HepG2 (cell line): Measurements from ENCODE around the gene FBXW4. TPM values are rescaled to one million over a fixed set of nuclear protein-coding genes. Genes with fewer than 3 reads are reported as not detected.

Experiments used
- DNMT1 ChIP-seq: sonication (generic); formaldehyde crosslinking; IDR thresholded peaks from 2 replicates; pipeline ENCODE4 v1.5.1; 2020; ENCODE audit warnings: mild to moderate bottlenecking, missing genetic modification reagents
- HNRNPL ChIP-seq: fragments of 200-400 bp; formaldehyde crosslinking; IDR thresholded peaks from 2 replicates; pipeline ENCODE4 v1.6.1; 2017; ENCODE audit warnings: mild to moderate bottlenecking, low read depth, low read length
- MAFF ChIP-seq: IDR thresholded peaks from 2 replicates; pipeline ENCODE4 v1.6.1; 2011; ENCODE audit warnings: low read depth, low read length, improper control_type of control experiment
- PAX8 ChIP-seq: sonication (generic); formaldehyde crosslinking; IDR thresholded peaks from 2 replicates; pipeline ENCODE4 v1.8.0; 2022; ENCODE audit warnings: mild to moderate bottlenecking, missing genetic modification reagents, borderline replicate concordance
- RAD21 ChIP-seq: fragments of 450-650 bp; formaldehyde crosslinking; IDR thresholded peaks from 2 replicates; pipeline ENCODE4 v1.5.0; 2020; ENCODE audit warnings: mild to moderate bottlenecking
- SMC3 ChIP-seq: IDR thresholded peaks from 2 replicates; pipeline ENCODE4 v1.6.1; 2011; ENCODE audit warnings: low read length, improper control_type of control experiment
- STAG1 ChIP-seq: sonication (generic); formaldehyde crosslinking; IDR thresholded peaks from 2 replicates; pipeline ENCODE4 v1.4.0; 2020; ENCODE audit warnings: missing genetic modification reagents
- ZFP62 ChIP-seq: sonication (generic); formaldehyde crosslinking; IDR thresholded peaks from 2 replicates; pipeline ENCODE4 v1.4.0; 2020; ENCODE audit warnings: missing genetic modification reagents
- ZMYM4 ChIP-seq: sonication (generic); formaldehyde crosslinking; IDR thresholded peaks from 2 replicates; pipeline ENCODE4 v1.8.1; 2023; ENCODE audit warnings: mild to moderate bottlenecking, missing genetic modification reagents
- ZNF124 ChIP-seq: sonication (generic); formaldehyde crosslinking; IDR thresholded peaks from 2 replicates; pipeline ENCODE4 v1.4.0; 2020; ENCODE audit warnings: missing genetic modification reagents
- ZNF556 ChIP-seq: sonication (generic); formaldehyde crosslinking; IDR thresholded peaks from 2 replicates; pipeline ENCODE4 v1.4.0; 2020; ENCODE audit warnings: mild to moderate bottlenecking, missing genetic modification reagents, borderline replicate concordance
- ZNF672 ChIP-seq: sonication (generic); formaldehyde crosslinking; IDR thresholded peaks from 2 replicates; pipeline ENCODE4 v1.8.1; 2022; ENCODE audit warnings: missing genetic modification reagents
- polyA plus RNA-seq, 8 experiments: library from polyadenylated mRNA; depleted of rRNA in 3 of 8; stranded (reverse) in 7 of 8; unstranded in 1 of 8; fragments of >200 nt; fragmentation: Illumina TruSeq in 4 of 8; extraction: Trizol in 4 of 8; gene quantifications; 2 replicates each; pipeline versions ENCODE4 v1.2.1 to v1.2.3, GENCODE V29; 2011 to 2016; ENCODE audit warnings: low read depth in 4 of 8, missing spikeins in 1 of 8, mixed read lengths in 1 of 8; ENCODE audit not compliant: insufficient read depth in 1 of 8
- total RNA-seq, 5 experiments: library from RNA; depleted of rRNA; stranded (reverse); fragments of >200 nt; fragmentation: Illumina TruSeq; extraction: Trizol; gene quantifications; 2 replicates each; pipeline ENCODE4 v1.2.3, GENCODE V29; 2016; ENCODE audit warnings: low read depth in 1 of 5
- TF ChIP-seq, protein P1 (sequence below): sonication (generic); formaldehyde crosslinking; IDR thresholded peaks from 2 replicates; pipeline ENCODE4 v1.4.0; 2020; ENCODE audit warnings: missing genetic modification reagents, low read depth, mild to moderate bottlenecking, borderline replicate concordance
- TF ChIP-seq, protein P2 (sequence below), 2 experiments: sonication (generic) in 1 of 2; formaldehyde crosslinking in 1 of 2; IDR thresholded peaks; 2 replicates each; pipeline versions ENCODE4 v1.4.0 to v1.6.1; 2018 to 2020; ENCODE audit warnings: missing genetic modification reagents in 2 of 2, borderline replicate concordance in 1 of 2, low read depth in 1 of 2, mild to moderate bottlenecking in 1 of 2, missing biosample characterization in 1 of 2
- TF ChIP-seq, protein P3 (sequence below): sonication (generic); formaldehyde crosslinking; IDR thresholded peaks from 2 replicates; pipeline ENCODE4 v1.4.0; 2020; ENCODE audit warnings: missing genetic modification reagents
- TF ChIP-seq, protein P4 (sequence below): IDR thresholded peaks from 2 replicates; pipeline ENCODE4 v1.6.1; 2012; ENCODE audit warnings: low read depth, low read length, improper control_type of control experiment
- TF ChIP-seq, protein P5 (sequence below): sonication (generic); formaldehyde crosslinking; conservative IDR thresholded peaks from 2 replicates; pipeline ENCODE4 v1.4.0; 2020; ENCODE audit warnings: missing genetic modification reagents

Gene FBXW4
- total and polyA plus RNA-seq, 2 of the 13 experiments (the other 11 are each of a cell fraction or from before 2014, with no cell fraction given) = 23.5 to 33.7 TPM

DNA sequence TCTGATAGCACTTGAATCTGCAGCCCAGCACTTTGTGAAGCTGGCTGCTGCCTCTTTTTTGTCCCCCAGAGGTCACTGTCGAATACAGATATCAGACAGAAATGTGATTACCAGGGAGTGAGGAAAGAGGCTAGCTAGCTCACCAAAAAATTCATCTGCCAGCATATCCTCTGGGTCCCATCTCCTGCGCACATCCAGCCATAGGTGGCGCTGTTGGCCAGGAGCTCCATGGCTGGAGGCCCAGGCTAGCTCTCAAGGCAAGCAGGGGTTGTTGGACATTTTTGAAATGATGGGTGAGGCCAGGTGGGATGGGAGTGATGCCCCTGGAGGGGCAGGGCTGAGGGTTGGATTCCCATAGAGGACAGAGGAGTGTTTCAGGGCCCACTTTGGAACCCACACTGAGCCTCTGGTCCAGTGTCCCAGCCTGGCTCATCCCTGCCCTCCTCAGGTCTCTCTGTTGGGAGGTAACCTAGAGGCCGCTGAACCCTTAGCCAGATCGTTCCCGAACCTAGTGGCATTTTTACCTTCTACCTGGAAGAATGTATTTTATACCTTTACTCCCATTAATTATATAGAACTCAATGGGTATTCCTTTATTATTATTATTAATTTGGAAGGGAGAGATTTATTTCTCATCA is 92.1 kb downstream of the FBXW4 start (continued):
- TF ChIP-seq, protein P1, sequence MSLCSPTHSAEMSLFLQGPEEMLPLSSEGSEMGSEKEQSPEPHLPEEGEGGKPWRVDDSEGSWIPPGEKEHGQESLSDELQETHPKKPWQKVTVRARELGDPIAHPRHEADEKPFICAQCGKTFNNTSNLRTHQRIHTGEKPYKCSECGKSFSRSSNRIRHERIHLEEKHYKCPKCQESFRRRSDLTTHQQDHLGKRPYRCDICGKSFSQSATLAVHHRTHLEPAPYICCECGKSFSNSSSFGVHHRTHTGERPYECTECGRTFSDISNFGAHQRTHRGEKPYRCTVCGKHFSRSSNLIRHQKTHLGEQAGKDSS = 0 out of 2 replicates have a peak, but pooled peaks have one; percentile 48
- TF ChIP-seq ZFP62 (CRISPR knock-in tag) (no peak), MAFF (0 out of 2 replicates have a peak, but pooled peaks have one; percentile 6), ZNF556 (CRISPR knock-in tag) (no peak), SMC3 (peak; percentile 49), STAG1 (CRISPR knock-in tag) (peak; percentile 88), ZNF672 (no peak), ZMYM4 (CRISPR knock-in tag) (no peak), DNMT1 (CRISPR knock-in tag) (0 out of 2 replicates have a peak, but pooled peaks have one; percentile 51), HNRNPL (no peak), PAX8 (CRISPR knock-in tag) (no peak), ZNF124 (CRISPR knock-in tag) (no peak), RAD21 (CRISPR knock-in tag) (peak; percentile 79)
- TF ChIP-seq, protein P2, sequence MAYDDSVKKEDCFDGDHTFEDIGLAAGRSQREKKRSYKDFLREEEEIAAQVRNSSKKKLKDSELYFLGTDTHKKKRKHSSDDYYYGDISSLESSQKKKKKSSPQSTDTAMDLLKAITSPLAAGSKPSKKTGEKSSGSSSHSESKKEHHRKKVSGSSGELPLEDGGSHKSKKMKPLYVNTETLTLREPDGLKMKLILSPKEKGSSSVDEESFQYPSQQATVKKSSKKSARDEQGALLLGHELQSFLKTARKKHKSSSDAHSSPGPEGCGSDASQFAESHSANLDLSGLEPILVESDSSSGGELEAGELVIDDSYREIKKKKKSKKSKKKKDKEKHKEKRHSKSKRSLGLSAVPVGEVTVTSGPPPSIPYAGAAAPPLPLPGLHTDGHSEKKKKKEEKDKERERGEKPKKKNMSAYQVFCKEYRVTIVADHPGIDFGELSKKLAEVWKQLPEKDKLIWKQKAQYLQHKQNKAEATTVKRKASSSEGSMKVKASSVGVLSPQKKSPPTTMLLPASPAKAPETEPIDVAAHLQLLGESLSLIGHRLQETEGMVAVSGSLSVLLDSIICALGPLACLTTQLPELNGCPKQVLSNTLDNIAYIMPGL (CRISPR knock-in tag; IDR thresholded peaks at IDR 0.05; ENCODE audit: borderline replicate concordance in 1 of 2, low read depth in 1 of 2) = peak in 1 of 2 experiments; percentile 56; a peak in 1 of 4 replicates
- TF ChIP-seq, protein P3, sequence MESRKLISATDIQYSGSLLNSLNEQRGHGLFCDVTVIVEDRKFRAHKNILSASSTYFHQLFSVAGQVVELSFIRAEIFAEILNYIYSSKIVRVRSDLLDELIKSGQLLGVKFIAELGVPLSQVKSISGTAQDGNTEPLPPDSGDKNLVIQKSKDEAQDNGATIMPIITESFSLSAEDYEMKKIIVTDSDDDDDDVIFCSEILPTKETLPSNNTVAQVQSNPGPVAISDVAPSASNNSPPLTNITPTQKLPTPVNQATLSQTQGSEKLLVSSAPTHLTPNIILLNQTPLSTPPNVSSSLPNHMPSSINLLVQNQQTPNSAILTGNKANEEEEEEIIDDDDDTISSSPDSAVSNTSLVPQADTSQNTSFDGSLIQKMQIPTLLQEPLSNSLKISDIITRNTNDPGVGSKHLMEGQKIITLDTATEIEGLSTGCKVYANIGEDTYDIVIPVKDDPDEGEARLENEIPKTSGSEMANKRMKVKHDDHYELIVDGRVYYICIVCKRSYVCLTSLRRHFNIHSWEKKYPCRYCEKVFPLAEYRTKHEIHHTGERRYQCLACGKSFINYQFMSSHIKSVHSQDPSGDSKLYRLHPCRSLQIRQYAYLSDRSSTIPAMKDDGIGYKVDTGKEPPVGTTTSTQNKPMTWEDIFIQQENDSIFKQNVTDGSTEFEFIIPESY (CRISPR knock-in tag) = peak; percentile 43; the same call in 1 of the 2 replicates
- TF ChIP-seq, protein P4, sequence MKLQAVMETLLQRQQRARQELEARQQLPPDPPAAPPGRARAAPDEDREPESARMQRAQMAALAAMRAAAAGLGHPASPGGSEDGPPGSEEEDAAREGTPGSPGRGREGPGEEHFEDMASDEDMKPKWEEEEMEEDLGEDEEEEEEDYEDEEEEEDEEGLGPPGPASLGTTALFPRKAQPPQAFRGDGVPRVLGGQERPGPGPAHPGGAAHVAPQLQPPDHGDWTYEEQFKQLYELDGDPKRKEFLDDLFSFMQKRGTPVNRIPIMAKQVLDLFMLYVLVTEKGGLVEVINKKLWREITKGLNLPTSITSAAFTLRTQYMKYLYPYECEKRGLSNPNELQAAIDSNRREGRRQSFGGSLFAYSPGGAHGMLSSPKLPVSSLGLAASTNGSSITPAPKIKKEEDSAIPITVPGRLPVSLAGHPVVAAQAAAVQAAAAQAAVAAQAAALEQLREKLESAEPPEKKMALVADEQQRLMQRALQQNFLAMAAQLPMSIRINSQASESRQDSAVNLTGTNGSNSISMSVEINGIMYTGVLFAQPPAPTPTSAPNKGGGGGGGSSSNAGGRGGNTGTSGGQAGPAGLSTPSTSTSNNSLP = peak; percentile 66; the same call in 1 of the 2 replicates
- TF ChIP-seq, protein P5, sequence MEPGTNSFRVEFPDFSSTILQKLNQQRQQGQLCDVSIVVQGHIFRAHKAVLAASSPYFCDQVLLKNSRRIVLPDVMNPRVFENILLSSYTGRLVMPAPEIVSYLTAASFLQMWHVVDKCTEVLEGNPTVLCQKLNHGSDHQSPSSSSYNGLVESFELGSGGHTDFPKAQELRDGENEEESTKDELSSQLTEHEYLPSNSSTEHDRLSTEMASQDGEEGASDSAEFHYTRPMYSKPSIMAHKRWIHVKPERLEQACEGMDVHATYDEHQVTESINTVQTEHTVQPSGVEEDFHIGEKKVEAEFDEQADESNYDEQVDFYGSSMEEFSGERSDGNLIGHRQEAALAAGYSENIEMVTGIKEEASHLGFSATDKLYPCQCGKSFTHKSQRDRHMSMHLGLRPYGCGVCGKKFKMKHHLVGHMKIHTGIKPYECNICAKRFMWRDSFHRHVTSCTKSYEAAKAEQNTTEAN (CRISPR knock-in tag) = no peak
